ENCODE results near the gene NAIP.
"Not testable (repeated sequence)": the region's sequence is repeated elsewhere in the genome, so short reads cannot be mapped to it uniquely, and the experiment has no call there.

Gene NAIP, protein sequence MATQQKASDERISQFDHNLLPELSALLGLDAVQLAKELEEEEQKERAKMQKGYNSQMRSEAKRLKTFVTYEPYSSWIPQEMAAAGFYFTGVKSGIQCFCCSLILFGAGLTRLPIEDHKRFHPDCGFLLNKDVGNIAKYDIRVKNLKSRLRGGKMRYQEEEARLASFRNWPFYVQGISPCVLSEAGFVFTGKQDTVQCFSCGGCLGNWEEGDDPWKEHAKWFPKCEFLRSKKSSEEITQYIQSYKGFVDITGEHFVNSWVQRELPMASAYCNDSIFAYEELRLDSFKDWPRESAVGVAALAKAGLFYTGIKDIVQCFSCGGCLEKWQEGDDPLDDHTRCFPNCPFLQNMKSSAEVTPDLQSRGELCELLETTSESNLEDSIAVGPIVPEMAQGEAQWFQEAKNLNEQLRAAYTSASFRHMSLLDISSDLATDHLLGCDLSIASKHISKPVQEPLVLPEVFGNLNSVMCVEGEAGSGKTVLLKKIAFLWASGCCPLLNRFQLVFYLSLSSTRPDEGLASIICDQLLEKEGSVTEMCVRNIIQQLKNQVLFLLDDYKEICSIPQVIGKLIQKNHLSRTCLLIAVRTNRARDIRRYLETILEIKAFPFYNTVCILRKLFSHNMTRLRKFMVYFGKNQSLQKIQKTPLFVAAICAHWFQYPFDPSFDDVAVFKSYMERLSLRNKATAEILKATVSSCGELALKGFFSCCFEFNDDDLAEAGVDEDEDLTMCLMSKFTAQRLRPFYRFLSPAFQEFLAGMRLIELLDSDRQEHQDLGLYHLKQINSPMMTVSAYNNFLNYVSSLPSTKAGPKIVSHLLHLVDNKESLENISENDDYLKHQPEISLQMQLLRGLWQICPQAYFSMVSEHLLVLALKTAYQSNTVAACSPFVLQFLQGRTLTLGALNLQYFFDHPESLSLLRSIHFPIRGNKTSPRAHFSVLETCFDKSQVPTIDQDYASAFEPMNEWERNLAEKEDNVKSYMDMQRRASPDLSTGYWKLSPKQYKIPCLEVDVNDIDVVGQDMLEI (N-terminal part only)

DNA sequence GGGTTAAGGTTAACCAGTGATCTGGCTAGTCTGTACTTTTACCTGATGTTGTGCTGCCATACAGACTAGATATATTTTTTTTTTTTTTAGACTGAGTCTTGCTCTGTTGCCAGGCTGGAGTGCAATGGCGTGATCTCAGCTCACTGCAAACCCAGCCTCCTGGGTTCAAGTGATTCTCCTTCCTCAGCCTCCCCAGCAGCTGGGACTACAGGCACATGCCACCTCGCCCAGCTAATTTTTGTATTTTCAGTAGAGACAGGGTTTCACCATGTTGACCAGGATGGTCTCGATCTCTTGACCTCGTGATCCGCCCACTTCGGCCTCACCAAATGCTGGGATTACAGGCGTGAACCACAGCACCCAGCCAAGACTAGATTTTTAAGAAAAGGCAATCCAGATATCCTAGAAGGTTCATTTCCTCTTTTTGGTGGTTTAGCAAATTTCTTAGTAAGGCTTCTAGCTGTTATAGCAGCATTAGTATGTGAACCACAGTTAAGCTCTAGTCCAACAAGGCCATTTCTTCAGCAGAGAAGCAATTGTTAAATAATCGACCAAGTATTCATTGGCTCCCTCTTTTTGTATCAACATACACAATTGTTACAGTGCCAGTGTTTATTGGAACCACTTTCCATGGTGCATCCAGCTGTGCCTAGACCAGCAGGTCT lies at the start of gene NAIP:
Gene NAIP (minus strand): TSS at position 51 of the 665 bp plus-strand sequence. CDS start 12,424 bp downstream, outside the sequence.
- not testable (repeated sequence) for DNase-seq

DNA sequence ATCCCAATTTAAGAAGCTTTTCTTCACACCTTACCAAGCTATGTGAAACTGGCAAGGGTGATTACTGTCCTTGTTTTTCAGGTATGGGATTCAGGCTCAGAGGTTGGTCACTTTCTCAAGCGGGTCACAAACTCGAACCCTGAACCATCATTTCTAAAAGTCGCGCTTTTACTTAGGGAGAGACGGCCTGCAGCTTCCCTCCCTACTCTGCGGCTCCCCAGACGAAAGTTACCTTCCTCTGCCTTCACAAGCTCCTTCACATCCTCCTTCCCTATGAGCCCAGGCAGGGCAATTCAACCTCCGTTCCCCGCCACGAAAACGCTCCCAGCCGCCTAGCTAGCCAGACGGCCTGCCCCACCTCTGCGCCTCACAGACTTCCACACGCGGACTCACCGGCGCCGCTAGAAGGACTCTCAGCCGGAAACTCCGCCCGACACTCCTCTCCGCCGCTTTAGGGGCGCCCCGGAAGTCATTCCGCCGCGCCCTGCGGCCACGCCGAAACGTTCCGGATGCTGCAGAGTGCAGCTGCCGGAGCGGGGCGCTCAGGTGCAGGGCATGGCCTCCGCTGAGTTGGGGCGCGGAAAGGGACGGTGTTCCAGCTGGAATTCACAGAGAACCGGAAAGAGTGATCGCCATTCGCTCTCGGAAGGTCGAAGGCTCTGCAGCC lies 42.3 kb upstream of the NAIP start, which contains the start of gene GTF2H2:
Gene GTF2H2 (minus strand): TSS at position 415 of the 667 bp plus-strand sequence. CDS start 4,913 bp downstream, outside the sequence.
- DNase-seq: not testable (repeated sequence)

DNA sequence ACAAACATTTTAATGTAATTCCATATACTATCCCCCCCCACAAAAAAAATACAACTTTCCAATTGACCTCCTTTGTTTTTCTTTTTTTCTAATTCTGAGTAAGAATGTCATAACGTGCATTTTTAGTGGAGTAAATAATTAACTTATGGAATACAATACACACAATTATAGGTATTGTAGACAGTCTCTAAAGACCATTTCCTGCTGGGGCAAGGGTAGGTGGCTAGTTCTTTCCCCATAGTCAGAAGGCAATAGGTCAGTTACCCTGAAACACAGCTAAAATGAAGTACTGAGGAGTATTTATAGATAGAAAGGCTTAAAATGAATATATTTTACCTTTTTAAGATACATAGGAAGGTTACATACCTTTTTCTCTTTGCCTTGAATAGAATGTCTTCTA lies 36.2 kb upstream of the NAIP start:
- DNase-seq: not testable (repeated sequence)

DNA sequence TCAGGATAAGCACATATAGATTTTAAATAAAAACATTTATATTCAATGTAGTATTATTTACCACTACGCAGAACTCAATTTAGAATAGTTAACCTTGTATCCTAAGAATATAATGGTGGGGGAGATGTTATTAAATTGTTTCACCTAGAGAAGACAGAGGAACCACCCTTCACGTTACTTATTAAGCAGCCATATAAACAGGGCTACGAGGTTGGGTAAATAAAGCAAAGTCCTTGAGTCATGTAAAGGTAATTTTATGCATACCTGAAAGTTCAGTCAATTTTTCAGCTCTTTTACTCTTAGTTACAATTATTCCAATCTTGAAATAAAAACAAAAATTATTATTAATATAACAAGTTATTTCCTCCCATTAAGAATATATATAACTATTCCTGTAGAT lies 34.3 kb upstream of the NAIP start:
- not testable (repeated sequence) for DNase-seq

DNA sequence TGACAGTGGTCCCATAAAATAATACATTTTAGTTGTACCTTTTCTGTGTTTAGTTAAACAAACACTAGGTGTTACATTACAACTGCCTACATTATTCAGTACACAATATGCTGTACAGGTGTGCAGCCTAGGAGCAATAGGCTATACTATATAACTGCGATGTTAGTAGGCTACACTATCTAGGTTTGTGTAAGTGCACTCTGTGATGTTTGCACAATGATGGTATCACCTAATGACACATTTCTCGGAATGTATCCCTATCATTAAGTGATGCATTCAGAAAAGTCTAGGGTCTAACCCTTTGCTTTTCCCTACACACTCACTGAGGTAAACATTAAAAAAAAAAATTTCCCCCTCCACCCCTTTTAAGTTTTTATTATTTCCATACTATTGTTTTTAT lies 19.7 kb upstream of the NAIP start:
- DNase-seq: not testable (repeated sequence)

DNA sequence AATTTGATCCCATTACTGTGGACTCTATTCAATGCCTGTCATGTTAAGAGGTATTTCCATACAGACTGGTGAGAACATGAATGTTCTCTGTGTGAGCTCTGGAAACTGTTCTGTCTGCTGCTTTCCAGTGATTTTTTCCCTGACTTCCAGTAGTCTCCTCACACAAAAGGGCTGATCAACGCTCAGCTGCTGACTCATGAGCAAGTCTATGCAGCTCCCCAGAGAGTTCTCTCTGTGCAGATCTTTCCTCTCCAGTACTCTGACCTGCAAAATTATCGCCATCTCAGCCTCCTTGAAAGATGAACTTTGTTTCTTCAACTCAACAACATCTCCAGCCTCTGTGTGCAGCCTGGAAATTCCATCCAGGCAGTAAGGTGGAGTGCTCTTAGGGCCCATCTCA lies 19.0 kb upstream of the NAIP start:
- DNase-seq: not testable (repeated sequence)

DNA sequence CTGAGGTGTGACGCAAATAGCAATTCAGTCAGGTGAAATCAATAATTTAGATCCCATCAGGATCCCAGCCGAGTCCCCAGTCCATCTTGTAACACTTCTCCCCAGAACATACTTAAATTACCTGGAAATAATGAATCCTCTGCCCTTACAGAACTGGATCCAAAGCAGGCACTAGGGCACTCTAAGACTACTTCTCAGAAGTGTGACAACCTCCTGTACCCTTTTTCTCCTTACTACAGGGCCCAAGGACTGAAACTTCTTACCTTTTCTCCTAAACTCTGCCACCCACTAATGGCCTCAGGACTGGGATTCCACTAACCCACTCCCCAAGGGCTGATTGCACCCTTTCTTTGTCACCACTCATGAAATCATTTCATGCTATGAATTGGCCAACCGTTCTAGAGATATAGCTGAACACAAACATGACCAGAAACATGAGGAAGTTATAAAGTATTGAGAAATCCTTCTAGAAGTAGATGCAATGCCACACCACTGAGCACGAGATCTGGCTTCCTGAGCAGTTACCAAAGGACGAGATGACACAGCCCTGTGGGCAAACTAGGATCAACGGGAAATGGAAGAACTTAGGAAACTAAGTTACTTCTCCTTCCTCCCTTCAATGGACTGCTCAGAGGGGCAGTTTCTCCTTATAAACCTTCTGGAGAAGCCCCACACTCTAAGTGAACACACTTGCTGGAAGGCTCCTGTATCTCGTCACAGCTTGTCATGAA lies 6.1 kb upstream of the NAIP start:
- DNase-seq: not testable (repeated sequence)

DNA sequence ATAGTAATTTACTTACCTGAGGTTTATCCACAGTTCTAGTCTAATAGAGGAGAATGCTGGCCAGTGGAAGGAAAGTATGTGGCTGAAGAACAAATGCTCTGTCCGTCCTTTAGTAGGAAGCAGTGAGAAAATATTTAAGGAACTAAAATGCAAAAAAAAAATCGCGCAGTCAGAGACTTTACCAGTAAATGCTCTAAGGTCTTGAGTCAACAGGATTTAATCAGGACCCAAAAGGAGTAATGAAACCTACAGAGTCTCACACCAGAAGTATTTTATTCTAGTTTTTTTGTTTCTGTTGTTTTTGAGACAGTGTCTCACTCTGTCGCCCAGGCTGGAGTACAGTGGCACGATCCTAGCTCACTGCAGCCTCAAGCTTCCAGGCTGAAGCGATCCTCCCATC lies 4.5 kb downstream of the NAIP start:
- DNase-seq: not testable (repeated sequence)

DNA sequence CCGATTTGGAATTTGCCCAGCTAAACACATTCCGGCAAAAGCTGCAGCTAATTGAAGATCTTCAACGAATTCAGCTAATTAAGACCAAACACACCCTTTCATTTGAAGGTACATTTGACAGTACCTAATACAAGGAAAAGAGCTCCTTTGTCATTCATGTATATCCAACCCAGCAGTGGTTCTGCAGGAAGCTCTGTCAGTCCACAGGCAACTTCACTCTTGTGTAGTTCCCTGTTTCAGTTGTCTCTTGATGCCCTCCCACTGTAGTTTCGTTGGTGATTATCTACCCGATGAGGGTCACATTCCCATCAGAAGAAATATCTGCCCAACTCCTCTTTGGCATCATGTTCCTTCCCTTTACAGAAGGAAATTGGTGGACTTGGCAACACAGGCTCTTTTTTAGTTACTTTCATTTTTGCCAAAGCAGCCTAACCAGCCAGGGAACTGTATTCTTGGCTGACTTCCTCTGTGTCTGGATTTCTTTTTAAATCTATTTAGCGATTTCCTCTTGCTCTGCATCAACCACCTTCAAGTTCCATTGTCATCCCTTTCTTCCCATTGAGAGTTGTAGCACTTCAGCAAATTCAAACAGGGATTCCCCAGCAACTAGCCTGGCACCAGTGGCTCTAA lies 6.6 kb downstream of the NAIP start:
- DNase-seq: not testable (repeated sequence)

DNA sequence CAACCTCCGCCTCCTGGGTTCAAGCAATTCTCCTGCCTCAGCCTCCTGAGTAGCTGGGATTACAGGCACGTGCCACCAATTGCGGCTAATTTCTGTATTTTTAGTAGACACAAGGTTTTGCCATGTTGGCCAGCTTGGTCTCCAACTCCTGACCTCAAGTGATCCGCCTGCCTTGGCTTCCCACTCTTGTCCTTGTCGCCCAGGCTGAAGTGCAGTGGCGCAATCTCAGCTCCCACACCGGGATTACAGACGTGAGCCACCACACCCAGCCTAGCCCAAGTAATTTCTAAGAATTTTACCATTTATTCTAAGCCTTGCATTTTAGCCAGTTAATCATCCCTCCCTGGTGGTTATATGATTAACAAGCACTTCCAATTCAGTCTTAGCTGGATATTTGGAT lies 11.0 kb downstream of the NAIP start:
- no peak for DNase-seq

DNA sequence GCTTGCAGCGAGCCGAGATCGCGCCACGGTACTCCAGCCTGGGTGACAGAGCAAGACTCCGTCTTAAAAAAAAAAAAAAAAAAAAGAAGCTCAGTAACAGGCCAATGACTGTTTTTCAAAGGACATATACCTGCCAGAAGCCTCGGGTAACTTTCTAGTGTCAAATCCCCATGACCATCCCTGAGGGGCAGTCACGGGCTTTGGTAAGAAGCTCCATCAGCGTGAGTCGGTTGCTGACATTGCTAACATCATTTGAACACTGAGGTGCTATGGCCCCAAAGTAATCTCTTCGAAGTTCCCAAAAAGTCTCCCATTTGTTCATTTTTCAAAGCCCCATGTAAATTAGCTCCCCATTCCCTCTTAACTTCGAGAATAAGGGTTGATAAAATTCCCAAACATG lies 11.6 kb downstream of the NAIP start:
- DNase-seq: no peak

DNA sequence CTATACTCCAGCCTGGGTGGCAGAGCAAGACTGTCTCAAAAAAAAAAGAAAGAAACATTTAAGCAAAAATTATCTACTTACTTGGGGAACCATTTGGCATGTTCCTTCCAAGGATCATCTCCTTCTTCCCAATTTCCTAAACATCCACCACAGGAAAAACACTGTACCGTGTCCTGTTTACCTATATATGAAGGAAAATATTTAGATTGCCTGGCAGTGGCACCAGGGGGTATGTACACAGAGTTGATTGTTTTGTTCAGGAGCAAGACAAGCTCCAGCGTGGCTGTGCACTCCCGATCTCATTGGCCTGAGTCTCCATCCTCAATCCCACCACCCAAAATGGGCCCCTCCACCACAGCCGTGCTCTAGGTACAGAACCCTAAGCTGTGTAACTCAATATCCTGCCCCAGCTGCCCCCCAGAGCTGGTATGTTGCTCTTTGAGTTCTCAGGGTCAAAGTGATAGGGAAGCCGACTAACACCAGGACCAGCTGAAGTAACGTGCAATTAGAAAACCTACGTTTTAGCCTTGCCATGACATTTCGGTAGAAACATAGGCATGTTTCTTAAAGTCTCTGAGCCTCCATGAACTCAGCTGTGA lies 13.8 kb downstream of the NAIP start:
- no peak for DNase-seq

DNA sequence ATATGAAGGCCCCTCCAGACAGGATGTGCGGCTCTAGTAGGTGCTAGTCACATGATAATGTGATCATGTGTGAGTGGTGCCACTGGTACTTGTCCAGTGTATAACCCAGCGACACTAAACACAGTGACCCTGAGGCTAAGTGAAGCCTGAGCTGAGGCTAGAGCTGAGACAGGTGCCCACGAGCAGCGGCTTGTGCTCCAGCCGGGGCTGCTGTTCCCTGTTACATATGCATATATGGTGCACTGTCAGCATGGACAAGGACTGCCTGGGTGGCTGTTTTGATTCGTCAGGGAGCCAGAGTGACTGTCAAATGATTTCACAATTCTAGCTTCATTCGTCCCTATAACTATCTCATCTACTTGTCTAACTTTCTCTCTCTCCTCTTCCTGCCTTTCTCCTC lies 18.2 kb downstream of the NAIP start:
- DNase-seq: not testable (repeated sequence)

DNA sequence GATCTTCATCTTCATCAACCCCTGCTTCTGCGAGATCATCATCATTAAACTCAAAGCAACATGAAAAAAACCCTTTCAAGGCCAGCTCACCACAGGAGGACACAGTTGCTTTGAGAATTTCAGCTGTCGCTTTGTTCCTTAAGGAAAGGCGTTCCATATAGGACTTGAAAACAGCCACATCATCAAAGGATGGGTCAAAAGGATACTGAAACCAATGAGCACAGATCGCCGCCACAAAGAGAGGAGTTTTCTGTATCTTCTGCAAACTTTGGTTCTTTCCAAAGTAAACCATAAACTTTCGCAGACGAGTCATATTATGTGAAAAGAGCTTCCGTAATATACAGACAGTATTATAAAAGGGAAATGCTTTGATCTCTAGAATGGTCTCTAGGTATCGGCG lies 40.3 kb downstream of the NAIP start:
- DNase-seq: not testable (repeated sequence)

DNA sequence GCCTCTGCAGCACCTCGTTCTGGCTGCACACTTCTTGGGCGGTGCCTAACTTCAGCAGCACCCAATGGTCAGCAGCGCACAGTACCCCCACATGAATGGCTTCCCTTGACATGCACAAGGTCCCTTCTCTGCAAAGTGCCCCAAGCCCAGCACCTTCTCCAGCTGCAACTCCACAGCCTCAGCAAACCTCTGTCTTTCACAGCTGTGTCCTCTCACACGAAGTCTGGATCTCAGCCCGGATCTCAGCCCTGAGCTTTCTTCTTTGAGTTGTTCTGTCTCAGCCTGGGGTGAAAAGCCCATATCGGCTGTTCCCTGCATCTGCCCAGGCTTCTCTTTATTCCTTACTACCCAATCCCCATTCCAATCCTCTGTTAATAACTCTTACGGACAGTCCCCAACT lies 57.9 kb downstream of the NAIP start:
- DNase-seq: not testable (repeated sequence)

DNA sequence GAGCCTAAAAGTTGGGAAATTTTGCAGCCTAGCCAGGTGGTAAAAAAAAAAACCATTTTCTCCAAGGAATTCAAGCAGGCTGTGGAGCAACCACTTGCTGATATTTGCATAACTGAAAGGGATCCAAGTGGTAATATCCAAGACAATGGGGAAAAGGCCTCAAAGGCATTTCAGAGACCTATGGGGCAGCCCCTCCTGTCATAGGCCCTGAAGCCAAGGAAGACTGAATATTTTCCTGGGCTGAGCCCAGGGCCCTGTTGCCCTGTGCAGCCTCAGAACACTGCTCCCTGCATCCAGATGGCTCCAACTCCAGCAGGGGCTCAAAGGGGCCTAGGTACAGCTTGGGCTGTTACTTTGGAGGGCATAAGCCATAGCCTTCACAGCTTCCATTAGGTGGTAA lies 60.6 kb downstream of the NAIP start:
- DNase-seq: not testable (repeated sequence)

DNA sequence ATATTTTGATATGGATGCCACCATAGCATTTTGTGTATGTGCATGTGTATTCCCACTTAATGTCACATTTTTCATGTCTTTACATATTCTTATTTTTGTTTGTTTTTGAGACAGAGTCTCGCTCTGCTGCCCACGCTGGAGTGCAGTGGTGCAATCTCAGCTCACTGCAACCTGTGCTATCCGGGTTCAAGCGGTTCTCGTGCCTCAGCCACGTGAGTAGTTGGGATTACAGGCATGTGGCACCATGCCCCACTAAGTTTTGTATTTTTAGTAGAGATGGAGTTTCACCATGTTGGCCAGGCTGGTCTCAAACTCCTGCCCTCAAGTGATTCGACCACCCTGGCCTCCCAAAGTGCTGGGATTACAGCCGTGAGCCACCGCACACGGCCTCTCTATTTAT lies 72.1 kb downstream of the NAIP start:
- not testable (repeated sequence) for DNase-seq

DNA sequence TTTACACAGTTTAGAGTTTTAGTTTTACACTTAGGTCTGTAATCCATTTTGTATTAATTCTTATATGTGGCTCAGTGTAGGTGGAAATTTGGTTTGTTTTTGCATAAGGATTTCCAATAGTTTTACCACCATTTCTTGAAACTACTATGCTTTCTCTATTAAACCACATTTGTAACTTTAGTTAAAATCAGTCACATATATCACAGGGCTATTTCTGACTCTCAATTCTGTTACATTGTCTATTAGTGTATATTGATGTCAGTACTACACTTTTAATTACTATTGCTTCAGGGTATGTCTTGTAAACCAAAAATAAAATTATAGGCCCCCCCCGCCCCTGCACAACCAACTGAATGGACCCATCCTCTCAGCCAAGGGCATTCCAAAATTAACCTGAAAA lies 92.6 kb downstream of the NAIP start:
- DNase-seq: not testable (repeated sequence)

DNA sequence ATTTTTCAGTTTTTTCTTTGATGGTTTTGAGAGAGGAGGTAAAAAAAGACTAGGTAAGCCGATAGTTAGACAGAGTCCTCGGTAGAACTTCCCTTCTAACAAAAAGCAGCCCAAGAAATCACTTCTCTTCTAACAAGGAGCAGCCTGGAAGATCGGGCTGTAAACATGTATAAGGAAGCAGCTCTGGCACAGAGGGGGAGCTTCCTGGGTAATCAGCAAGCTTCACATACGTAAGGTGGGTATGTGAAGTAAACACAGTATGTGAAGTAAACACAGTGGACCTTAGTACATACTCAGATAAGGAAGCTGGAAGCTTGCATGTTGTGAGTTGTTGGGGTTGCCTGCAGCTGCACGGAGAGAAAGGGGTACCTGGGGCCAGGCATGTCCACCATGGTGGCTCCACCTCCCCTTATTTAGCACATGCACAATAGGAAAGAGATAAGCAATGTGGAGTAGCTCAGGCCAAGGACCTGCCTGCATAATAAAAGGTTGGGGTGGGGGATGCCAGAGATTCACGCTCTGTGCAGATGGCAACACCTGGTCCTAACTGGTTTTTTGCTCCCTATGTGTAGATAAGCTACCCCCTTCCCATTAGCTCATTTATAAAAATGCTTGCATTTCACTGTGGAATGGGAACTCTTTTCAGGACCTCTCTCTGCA lies 93.3 kb downstream of the NAIP start:
- not testable (repeated sequence) for DNase-seq

DNA sequence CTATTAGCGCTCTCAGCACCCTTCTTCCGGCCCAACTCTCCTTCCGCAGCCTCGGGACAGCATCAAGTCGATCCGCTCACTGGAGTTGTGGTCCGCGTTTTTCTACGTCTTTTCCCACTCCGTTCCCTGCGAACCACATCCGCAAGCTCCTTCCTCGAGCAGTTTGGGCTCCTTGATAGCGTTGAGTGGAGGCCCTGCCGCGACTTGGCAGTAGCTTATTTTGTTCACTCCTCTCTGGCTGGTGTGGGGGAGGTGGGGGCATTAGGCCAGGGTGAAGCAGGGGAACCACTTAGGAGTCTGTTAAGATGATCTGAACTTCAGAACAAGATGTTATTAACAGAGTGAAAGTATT lies 100.0 kb downstream of the NAIP start:
- DNase-seq: not testable (repeated sequence)

Data from CD4-positive, alpha-beta T cell treated with Interleukin-10 for 1 hour (primary cell).